Middle frontal gyrus (tissue), 1 donor: Measurements from ENCODE around the gene RBM20.
"Not testable (repeated sequence)": the region's sequence is repeated elsewhere in the genome, so short reads cannot be mapped to it uniquely, and the experiment has no call there.

ENCODE experiments used
- DNase-seq: peaks from one replicate; pipeline ENCODE4 v3.0.0-alpha.2; 2015; ENCODE audit warnings: low spot score; ENCODE audit errors: extremely low spot score

RBM20 gene

DNA sequence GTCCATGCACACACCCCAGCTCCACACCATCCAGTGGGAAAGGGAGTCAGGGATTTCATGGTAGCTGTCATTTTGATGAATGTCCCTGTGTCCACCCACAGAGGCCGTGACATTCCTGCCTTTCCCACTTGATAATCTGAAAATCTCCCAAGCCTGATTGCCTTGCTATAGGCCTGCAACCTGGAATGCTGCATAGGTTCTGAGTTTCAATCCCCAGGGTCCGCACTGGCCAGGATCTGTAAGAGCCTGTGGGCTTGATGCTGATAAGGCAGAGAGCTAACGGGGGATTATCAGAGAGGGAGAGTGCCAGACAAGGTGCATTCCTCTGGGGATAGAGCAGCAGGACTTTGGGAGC, 57.5 kb downstream of the RBM20 start:
- no peak for DNase-seq

DNA sequence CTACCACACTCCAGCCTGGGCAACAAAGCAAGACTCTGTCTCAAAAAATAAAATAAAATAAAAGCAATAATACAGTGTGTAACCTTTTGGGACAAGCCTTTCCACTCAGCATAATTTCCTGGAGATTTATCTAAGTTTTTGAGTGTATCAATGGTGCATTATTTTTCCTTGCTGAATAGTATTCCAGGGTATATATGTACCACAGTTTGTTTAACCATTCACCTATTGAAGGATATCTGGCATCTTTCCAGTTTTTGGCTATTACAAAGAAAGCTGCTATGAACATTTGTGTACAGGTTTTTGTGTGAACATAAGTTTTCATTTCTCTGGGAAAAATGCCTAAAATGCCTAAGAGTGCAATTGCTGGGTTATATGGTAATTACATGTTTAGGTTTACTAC, 59.9 kb downstream of the RBM20 start:
- DNase-seq: no peak

DNA sequence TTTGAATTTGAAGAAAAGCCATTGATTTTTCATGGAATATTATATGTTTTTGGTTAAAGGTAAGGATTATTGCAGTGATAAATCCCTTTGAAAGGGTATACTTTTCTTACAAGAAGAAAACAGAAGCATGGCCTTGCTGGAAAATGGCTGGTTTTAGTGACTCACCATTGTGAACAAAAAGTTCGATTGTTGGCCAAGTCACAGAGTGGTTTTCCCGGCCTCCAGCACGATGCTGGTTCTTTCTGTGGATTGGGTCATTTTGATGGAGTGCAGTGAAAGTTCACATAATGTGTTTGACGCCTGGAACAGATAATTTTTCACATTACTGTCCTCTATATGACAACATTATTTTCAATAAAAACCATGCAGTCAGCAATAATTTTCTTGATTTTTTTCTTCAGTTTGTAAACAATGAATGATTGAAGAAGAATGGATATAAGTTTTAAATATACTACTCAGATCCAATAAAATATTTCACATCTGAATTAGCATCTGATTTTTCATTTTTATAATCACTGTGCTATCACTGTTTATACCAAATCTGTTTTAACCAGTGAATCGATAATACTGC, 60.9 kb downstream of the RBM20 start:
- DNase-seq: no peak

DNA sequence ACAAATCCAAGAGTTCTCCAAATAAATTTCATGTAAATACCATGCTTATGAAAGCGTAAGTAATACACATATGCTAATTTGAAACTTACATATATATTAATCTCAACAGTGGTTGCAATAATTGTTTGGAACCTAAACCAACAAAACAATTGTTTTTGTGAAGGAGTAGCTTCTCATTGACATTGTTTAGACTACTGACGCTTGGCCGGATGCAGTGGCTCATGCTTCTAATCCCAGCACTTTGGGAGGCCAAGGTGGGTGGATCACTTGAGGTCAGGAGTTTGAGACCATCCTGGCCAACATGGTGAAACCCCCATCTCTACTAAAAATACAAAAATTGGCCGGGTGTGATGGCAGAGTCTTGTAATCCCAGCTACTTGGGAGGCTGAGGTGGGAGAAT, 61.5 kb downstream of the RBM20 start:
- DNase-seq: not testable (repeated sequence)

DNA sequence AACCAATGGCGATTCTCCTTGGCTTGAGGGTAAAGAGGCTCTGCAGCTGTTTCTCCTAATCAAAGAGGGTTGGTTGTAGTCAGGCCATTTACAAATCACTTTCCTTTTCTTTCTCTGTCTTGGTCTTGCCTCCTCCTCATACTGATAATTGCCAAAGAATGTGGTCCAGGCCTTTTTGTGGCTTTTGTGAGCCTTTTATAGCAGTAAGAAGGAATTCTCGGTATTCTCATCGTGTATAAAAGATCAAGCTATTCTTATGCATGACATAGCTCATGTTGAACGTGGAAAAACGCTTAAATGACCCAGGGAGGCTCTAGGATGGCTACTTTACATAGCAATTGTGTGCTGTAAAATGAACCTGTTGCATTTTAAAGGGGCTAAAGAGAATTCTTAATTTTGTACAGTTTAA, 62.6 kb downstream of the RBM20 start:
- no peak for DNase-seq

DNA sequence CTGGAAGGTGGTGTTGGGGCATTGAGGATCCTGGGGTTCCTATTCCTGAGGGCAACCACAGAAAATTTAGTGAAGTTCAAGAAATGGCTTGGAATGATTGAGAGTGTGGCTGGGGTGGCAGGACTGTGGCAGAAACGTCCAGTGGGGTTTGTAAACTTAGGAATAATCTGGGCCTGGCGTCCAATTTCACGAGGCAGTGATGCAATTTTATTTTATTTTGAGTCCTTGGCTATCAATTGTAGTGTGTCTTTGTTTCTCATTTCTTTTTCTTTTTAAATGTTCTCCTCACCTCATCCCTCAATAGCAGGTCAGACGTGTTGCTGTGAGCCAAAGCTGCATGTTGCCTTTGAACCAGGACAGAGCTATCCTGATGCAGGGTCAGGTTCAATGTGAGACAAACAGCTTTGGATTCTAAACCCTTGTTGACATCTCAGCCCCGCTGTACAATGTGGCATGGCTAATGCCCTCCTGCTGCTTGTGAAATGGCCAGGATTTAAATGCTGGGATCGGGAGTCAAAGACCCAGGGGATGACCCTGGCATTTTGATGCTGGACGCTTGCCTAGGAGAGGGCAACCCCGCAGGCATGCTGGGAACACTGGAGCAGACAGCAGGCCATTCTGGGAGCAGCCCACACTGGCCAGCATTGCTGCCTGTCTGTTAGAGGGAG, 64.8 kb downstream of the RBM20 start:
- no peak for DNase-seq

DNA sequence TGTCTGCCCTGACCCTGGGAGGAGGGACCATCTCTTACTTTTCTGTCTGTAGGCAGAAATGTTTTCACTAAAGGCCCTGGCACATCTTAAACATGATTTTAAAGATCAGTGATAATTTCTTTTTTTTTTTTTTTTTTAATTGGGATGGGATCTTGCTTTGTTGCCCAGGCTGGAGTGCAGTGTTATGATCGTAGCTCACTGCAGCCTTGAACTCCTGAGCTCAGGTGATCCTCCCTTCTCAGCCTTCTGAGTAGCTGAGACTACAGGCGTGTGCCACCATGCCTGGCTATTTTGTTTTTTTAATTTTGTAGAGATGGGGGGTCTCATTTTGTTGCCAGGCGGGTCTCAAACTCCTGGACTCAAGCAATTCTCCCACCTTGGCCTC, 65.3 kb downstream of the RBM20 start:
- DNase-seq: no peak

DNA sequence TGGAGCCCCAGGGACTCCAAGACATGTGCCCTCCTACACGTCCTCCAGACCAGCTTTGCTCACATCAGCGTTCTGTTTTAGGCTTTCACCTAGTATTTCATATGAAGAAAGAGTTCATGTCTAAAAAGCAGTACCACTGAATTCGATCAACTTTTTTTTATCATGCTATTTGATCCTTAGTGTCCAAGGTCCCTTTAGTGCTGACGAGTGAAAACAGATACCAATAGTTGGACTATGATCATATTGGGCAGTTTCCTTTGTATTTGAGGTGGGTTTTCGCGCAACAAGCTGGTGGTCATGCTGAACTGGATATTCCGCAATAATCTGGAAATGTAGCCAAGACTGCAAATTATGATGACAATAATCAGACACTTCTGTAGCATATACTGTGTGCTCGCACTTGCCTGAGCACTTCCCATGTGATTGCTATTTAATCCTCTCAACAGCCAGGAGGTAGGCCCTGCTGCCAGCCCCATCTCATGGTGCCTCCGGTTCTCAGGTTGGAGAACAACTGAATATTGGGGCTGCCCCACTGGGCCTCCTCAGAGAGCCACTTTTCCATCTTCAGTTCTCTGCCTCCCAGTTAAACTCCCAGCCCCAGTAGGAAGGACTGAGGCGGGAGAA, 65.9 kb downstream of the RBM20 start:
- no peak for DNase-seq

DNA sequence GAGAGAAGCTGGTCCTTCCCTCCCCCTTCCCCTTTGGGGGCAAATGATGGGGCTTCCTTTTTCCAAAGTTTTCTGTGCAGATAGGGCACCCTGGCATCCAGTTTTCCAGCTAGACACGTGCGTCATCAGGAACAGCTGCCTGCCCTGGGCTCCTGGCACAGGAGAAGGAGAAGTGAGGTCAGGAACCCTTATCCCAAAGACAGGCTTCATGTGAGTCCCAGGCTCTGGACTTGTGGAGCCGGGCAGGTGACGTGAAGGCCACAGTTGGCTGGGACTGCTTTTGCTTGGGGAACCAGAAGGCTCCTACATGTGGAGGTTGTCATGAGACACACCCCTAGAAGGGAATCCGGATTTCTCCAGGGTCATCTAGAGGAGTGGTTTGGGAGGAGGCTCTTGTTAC, 66.5 kb downstream of the RBM20 start:
- DNase-seq: no peak

DNA sequence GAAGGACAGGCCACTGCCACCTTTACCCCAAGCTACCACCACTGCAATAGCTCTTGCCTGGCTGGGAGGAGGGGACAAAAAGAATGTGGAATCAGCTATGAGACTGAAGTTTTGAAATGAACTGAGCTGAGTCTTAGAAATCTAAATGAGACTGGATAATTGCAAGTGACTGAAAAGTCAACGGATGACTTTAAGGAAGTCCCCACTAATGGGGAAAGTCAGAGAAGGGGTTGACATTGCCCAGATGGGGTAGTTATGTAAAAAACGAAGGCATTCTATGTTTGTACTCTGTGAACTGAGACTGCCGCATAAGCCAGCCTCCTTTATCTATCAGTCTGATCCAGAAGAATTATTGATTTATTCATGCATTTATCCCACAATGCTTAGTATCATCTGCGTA, 67.2 kb downstream of the RBM20 start:
- no peak for DNase-seq

DNA sequence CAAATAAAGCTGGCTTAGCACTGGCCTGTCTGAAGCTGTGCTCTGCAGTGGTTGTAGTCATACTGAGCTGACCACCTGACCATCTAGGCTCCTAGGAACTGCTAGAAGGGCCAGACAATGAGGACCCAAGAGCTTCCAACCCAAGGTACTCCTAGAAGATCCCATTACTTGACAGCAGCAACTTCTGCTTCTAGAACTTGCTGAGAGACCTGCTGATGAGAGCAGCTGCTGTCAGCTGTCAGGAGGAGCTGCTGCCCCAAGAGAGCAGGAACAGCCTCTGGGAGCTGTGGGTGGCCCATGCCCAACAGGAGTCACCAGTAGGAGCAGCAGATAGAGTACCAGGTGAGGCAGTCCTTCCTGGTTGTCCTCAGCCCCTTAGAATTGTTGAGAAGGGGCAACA, 70.2 kb downstream of the RBM20 start:
- no peak for DNase-seq

DNA sequence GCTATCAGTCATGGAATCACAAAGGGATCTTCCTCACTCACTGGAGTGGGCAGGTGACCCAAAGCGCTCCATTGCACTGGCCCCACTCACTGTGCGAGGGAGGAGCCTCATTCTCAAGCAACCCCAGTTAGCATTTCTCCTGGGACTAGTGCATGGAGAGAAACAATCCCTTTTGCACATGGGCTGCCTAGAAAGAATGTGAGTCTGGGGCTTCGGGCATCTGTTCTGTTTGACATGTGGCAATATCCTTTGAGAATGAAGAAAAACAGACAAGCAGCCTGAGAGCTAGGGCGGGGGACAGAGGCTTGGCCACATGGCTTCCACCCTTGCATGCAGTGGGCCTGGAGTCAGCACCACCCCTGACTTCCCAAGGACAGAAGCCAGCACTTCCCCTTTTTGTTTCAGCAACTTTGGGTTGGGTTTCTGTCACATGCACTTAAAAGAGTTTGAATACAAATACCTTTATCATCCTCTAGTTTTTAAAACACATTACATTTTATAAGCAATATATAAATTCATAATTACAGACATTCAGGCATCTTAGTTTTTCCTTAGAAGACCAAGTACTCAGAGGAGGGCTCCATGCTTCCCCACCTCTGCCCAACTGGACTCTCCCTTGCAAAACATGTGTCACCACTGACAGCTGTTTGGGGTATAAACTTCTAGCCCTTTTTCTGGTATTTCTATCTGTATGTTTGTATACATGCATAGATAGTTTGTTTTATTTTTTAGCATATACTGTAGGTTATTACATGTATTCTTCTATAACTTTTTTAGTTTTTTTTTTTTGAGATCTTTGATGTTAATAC, 73.8 kb downstream of the RBM20 start:
- no peak for DNase-seq

DNA sequence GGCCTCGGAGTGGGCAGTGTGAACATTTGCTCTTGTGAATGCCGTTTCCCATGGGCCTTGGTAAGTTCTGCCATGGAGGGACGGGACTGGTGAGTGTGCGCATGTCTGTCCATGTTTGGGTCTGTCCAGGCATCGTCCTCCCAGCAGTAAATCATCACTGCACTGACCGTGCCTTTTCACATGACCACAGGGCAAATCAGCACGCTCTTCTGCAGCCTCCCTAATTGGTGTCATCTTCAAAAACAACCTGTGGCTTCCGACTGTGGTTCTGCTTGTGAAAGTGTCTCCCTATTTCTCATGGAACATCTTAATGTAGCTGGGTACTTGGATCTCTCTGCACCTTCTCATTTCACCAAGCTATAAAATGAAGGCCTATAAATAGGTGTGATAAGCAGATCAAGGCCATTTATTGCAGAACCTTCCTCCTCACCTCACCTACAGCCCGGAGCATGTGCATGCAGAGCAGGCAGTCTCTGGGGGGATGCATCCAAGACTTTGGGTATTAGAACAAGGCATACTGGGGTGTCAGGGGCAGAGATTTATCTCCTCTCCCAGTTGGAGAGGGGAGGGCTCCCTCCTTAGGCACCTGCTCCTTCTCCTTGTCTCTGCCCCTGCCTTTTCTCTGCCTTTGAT, 77.4 kb downstream of the RBM20 start:
- DNase-seq: no peak

DNA sequence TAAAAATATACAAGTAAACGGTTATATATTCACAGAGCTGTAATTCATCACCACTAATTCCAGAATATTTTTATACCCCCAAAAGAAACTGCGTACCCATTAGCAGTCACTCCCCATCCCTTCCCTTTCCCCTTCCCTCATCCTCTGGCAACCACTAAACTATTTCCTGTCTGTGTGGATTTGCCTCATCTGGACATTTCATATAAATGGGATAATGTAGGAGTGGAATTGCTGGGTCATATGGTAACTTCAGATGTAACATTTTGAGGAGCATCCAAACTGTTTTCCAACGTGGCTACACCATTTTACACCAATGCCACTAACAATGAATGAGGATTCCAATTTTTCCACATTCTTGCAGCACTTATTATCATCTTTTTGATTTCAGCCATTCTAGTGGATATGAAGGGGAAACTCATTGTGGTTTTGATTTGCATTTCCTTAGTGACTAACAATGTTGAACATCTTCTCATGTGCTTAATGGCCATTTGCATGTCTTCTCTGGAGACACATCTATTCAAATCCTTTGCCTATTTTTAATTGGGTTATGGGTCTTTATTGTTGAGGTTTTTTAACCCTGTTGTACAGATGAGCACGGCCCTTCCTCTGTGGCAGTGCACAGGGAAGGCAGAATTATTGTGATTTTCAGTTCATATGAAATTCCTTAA, 79.2 kb downstream of the RBM20 start:
- DNase-seq: no peak

DNA sequence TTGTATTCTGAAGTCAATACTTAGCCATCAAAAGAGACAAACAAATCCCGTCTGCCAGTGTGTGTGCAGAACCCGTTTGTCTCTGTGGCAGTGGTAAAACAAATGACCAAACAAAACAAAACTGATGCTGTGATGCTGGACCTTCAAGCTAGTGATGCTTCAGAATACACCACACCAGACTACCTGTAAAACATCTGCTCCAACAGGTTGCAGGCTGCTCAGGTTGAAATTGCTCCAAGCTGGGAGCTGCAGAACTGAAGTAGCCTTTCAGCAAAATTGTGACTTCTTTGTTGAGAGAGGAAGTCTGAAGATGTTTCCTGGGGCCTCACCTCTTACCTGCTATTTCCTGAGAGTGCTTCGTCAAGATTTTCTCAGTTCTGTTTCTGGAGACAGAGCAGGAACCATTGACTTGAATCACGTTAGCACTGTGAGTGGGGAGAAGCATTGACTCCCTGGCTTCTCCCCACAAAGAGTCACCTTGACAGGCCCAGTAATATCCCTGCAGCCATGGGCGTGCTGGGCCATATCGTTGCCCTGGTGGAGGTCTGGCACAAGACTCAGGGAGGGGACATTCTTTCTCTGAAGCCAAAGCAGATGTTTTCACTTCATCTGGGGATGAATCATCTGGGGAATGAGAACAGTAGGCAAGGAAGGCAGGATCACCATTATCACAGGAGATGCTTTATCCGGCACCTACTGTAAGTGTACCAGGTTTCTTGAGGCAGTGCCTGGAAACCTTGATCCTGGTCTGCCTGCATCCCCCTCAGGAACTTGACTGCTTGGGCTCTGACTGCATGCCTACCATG, 80.2 kb downstream of the RBM20 start:
- no peak for DNase-seq

DNA sequence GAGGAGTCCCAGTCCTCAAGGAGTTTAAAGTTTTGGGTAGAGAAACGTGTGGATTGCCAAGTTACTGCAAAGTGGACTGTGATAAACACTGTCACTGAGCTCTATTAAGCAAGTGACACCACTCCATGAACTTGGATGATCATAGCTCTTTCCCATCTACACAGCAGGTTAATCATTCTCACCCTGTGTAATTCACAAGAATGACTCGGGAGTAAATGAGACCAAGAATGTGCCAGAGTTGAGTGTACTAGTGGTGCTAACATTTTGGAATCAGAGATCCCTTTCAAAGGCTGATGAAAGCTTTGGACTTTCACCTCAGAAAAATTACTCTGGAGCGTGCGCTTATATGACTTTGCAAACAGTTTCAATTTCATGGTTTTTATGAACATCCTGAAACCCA, 80.8 kb downstream of the RBM20 start:
- DNase-seq: no peak

DNA sequence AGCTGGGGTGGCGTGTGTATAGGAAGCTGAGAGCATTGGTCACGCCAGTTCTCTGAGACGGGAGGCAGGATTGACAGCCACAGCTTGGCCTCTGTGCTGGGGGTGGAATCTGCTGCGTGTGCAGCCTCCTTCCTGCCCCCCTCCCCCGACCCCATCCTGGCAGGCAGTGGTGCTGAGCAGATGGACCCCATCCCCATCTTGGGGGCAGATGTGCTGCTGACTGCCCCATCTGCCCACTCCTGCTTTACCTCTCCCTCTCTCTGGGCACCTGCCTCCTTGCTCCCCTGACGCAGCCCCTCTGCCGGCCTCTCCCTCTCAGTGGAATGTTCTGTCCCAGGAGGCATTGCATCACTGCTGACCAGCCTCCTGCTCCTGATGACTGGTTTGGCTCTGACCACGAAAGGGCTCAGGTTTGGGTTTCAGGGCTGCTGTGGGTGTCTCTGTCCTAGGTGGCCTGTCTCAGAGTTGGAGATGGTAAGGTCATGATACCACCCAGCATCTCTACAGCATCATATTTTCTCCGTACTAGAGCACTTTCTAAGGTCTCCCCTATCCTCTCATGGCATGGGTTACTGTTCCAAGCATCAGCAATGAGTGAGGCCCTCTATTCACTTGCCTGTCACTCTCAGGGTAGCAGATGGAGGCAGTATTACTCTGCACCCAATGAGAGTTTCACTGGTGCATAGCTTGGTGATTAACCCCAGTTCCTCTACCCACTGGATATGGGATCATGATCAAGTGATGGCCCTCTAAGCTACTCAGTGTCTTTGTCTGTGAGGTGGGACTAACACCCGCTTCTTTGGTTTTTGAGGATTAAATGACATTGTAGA, 81.9 kb downstream of the RBM20 start:
- DNase-seq: no peak

DNA sequence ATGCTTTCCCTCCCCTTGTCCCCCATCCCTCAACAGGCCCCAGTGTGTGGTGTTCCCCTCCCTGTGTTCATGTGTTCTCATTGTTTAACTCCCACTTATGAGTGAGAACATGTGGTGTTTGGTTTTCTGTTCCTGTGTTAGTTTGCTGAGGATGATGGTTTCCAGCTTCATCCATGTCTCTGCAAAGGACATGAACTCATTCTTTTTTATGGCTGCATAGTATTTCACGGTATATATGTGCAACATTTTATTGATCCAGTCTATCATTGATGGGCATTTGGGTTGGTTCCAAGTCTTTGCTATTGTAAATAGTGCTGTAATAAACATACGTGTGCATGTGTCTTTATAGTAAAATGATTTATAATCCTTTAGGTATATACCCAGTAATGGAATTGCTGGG, 83.6 kb downstream of the RBM20 start:
- not testable (repeated sequence) for DNase-seq

DNA sequence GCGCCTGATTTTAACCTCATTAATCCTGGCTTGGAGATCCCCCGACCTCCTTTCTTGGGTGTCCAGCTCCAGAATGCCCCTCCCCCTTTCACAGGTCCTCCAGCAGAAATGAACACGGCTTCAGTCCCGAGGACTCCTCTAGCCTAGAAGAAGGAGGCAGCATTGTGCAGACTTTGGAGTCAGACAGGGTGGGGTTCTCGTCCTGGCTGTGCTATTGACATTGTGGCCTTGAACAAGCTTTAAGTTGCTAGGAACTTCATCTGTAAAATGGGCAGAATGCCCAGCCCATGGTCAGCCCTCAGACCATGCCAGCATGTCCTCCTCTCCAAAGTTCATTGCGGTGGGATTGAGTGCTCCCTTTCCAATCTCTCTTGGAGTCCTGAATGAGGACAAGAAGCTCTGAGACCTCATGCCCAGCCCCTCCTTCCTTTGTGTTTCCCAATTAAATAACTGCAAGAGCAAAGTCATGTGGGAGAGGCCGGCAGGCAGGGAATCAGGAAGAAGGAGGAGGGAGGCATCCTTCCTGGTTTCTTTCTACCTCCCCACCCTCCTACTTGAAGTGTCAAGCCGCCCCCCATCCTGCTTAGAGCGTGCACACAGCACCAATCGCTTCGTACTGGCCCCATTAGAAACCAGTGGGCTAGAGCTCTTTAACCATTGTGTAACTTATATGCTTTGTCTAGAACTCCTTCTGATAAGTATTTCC, 86.4 kb downstream of the RBM20 start:
- DNase-seq: no peak
